Measurements from ENCODE around the gene MOB2. TPM values are rescaled to one million over a fixed set of nuclear protein-coding genes. Genes with fewer than 3 reads are reported as not detected.

MOB2 gene
- total RNA-seq, 1 experiment from 2014 or later: 22.7 TPM

DNA sequence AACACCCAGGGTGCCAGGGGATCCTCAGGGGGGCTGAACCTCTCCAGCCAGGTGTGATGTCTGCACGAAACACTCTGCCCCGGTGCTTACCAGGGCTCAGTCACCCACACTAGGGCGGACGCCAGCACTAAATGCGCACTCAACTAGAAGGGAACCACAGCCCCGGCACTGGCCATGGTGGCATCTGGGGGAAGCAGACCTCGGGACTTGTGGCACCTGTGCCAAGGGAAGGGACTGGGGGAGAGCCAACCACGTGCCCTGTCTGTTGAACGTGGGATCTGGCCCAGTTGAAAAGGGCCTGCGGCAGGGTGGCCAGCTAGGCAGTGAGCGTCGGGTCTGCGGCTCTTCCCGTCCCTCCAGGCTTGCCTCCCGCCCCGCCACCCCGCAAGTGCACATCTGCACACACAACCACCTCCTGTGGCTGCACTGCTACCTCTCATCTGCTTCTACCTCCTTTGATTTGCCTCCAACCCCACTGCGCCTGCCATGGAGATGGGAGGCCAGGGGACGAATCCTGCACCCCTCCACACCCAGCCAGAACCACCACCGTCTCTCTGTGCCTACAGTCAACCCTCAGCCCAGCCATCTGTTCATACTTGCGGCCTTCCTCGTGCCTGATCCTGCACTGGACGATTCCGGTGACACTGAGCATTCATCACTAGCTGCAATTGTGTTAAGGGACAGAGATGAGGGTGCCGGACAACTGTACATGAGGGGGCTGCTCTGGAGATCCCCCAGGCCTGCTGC is 15.0 kb upstream of the MOB2 start:
- TF ChIP-seq, protein P1, sequence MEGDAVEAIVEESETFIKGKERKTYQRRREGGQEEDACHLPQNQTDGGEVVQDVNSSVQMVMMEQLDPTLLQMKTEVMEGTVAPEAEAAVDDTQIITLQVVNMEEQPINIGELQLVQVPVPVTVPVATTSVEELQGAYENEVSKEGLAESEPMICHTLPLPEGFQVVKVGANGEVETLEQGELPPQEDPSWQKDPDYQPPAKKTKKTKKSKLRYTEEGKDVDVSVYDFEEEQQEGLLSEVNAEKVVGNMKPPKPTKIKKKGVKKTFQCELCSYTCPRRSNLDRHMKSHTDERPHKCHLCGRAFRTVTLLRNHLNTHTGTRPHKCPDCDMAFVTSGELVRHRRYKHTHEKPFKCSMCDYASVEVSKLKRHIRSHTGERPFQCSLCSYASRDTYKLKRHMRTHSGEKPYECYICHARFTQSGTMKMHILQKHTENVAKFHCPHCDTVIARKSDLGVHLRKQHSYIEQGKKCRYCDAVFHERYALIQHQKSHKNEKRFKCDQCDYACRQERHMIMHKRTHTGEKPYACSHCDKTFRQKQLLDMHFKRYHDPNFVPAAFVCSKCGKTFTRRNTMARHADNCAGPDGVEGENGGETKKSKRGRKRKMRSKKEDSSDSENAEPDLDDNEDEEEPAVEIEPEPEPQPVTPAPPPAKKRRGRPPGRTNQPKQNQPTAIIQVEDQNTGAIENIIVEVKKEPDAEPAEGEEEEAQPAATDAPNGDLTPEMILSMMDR (conservative IDR thresholded peaks at IDR 0.05): no peak
- H3K4me1 Mint-ChIP-seq: peaks cover 12 to 31% of the 10 kb centered on the region in 2 experiments
- Histone ChIP-seq H3K79me1 (ENCODE audit: insufficient read depth, low read depth, low read length, poor library complexity, severe bottlenecking) (peaks cover 3% of the 10 kb centered on the region), H2BK15ac (ENCODE audit: low read depth, low read length) (no peak overlapping the region), H3K4me1 (ENCODE audit: insufficient read depth, low read length) (no peaks in the 10 kb centered on the region), H2BK12ac (ENCODE audit: insufficient read length, low read depth, low read length) (no peak overlapping the region), H2BK5ac (ENCODE audit: insufficient read length, low read length) (no peak overlapping the region), H4K91ac (ENCODE audit: insufficient read length, low read depth, low read length) (no peak overlapping the region), H3K27ac (ENCODE audit: insufficient read length, low read depth, low read length) (no peak overlapping the region), H3K23ac (ENCODE audit: insufficient read length, low read depth, low read length) (no peak overlapping the region), H3K56ac (ENCODE audit: insufficient read length, low read depth, low read length) (no peak overlapping the region), H4K8ac (replicated peaks; ENCODE audit: insufficient read length, low read depth, low read length) (no peak overlapping the region), H2BK120ac (ENCODE audit: low read depth, low read length, poor library complexity, severe bottlenecking) (no peak overlapping the region), H3K4ac (ENCODE audit: low read depth, low read length) (no peak overlapping the region), H3K79me2 (ENCODE audit: insufficient read depth, low read length) (no peaks in the 10 kb centered on the region; the same call in 1 of the 2 replicates), H3K9ac (ENCODE audit: extremely low read depth, insufficient read length, low read length) (no peak overlapping the region), H4K20me1 (ENCODE audit: control insufficient read depth, insufficient read depth, insufficient read length) (peaks cover 2% of the 10 kb centered on the region), H2BK20ac (ENCODE audit: low read depth, low read length, poor library complexity, severe bottlenecking) (no peak overlapping the region), H3K9me3 (ENCODE audit: control insufficient read depth, low read depth, low read length) (no peaks in the 10 kb centered on the region), H3K27me3 (ENCODE audit: insufficient read depth, low read length) (no peaks in the 10 kb centered on the region), H3K14ac (ENCODE audit: insufficient read depth, low read length) (peak overlapping the region; percentile 27; the same call in 1 of the 2 replicates), H3K18ac (ENCODE audit: insufficient read length, low read depth, low read length) (no peak overlapping the region), H3K4me2 (ENCODE audit: insufficient read depth, insufficient read length, low read length) (no peak overlapping the region), H2AK5ac (ENCODE audit: insufficient read length, low read length) (no peak overlapping the region), H4K5ac (ENCODE audit: insufficient read length, low read depth, low read length) (no peak overlapping the region), H2AFZ (ENCODE audit: low read length) (no peak overlapping the region), H3K23me2 (ENCODE audit: insufficient read length, low read depth, low read length, poor library complexity, severe bottlenecking) (no peaks in the 10 kb centered on the region), H3T11ph (ENCODE audit: low read length) (no peak overlapping the region)
- H3K27me3 Mint-ChIP-seq (ENCODE audit: low read depth): no peaks in the 10 kb centered on the region; the same call in none of the 2 replicates
- peaks cover 4% of the 10 kb centered on the region in 2 experiments; a peak in 3 of 5 replicates for H3K9me3 Mint-ChIP-seq
- no CpG with 5 or more reads among the region's 25 CpGs for WGBS (ENCODE audit: extremely low coverage, insufficient read length, low lambda C conversion rate)
- DNase-seq: no peak
- H3K36me3 Mint-ChIP-seq (ENCODE audit: insufficient read depth in 1 of 3, low read depth in 3 of 3): peaks cover 0 to 5% (median 3%) of the 10 kb centered on the region in 3 experiments; a peak in 6 of 7 replicates
- H3K4me3 Mint-ChIP-seq: no peak overlapping the region
- peak overlapping the region in 2 of 3 experiments; percentile 61 to 87; a peak in 2 of 7 replicates for H3K27ac Mint-ChIP-seq
